ENCODE data around the gene CES5A. TPM values are rescaled to one million over a fixed set of nuclear protein-coding genes. Genes with fewer than 3 reads are reported as not detected.
"Not testable (repeated sequence)": the region's sequence is repeated elsewhere in the genome, so short reads cannot be mapped to it uniquely, and the experiment has no call there.

CES5A gene
- polyA plus RNA-seq, 2 of the 4 experiments (the other 2 are of a cell fraction) = not detected

- Histone ChIP-seq H3K4me2 (no peak overlapping the region), H3K27ac (no peak overlapping the region), H3K9me3 (no peaks in the 10 kb centered on the region), H3K4me3 (no peak overlapping the region), H3K4me1 (no peaks in the 10 kb centered on the region)
- no peak for FAIRE-seq
- TF ChIP-seq ESRRA (IDR thresholded peaks at IDR 0.05; ENCODE audit: borderline replicate concordance, low read length) (no peak), ZSCAN20 (CRISPR knock-in tag; IDR thresholded peaks at IDR 0.05) (no peak), KDM1A (IDR thresholded peaks at IDR 0.05; ENCODE audit: low read depth) (no peak), SMC3 (IDR thresholded peaks at IDR 0.05) (no peak)
- 35% methylated on average over 4 of the region's 4 CpGs for WGBS (ENCODE audit: missing lambda C conversion rate)
- no peak for DNase-seq (ENCODE audit: low read depth in 1 of 2, low spot score in 1 of 2)
- CTCF ChIA-PET = no interaction called here
- no peak for ATAC-seq
- POLR2A ChIA-PET = no interaction called here
Observed at GRCh38 chr16:55815320-55815719, 59.9 kb downstream of the CES5A start.

GRCh38 chr16:55814174-55814573, 61.0 kb downstream of the CES5A start:
- H3K27ac ChIP-seq; CTCF ChIA-PET; H3K4me2 ChIP-seq; DNase-seq (ENCODE audit: low read depth in 1 of 2, low spot score in 1 of 2); ATAC-seq; FAIRE-seq; POLR2A ChIA-PET; H3K4me3 ChIP-seq; H3K9me3 ChIP-seq; H3K4me1 ChIP-seq: not testable (repeated sequence)
- 23% methylated on average over 2 of the region's 2 CpGs for WGBS (ENCODE audit: missing lambda C conversion rate)

GRCh38 chr16:55813730-55814129, 61.4 kb downstream of the CES5A start:
- H3K4me3 ChIP-seq; POLR2A ChIA-PET; H3K4me1 ChIP-seq; H3K9me3 ChIP-seq; H3K4me2 ChIP-seq; CTCF ChIA-PET; H3K27ac ChIP-seq; ATAC-seq; DNase-seq (ENCODE audit: low read depth in 1 of 2, low spot score in 1 of 2): not testable (repeated sequence)
- WGBS (ENCODE audit: missing lambda C conversion rate) = 78% methylated on average over 9 of the region's 9 CpGs
- peak; percentile 46 for FAIRE-seq

- TF ChIP-seq RARB (CRISPR knock-in tag; IDR thresholded peaks at IDR 0.05) = no peak
- no peak for TF ChIP-seq CEBPB (IDR thresholded peaks at IDR 0.05)
- TF ChIP-seq CHD2 (IDR thresholded peaks at IDR 0.05; ENCODE audit: low read length, partially characterized antibody) = no peak
- no peak for TF ChIP-seq RCOR1 (IDR thresholded peaks at IDR 0.05; ENCODE audit: low read depth, low read length)
- no peak for TF ChIP-seq ATOH8 (CRISPR knock-in tag; IDR thresholded peaks at IDR 0.05; ENCODE audit: low read depth)
- TF ChIP-seq FOSB (CRISPR knock-in tag; IDR thresholded peaks at IDR 0.05) = no peak
- TF ChIP-seq HOXB13 (CRISPR knock-in tag; IDR thresholded peaks at IDR 0.05; ENCODE audit: low read depth) = no peak
- TF ChIP-seq PBX3 (IDR thresholded peaks at IDR 0.05) = no peak
- no peak for TF ChIP-seq USF2 (IDR thresholded peaks at IDR 0.05)
- TF ChIP-seq HMGXB4 (CRISPR knock-in tag; IDR thresholded peaks at IDR 0.05; ENCODE audit: borderline replicate concordance) = no peak
- no peak for TF ChIP-seq MAZ (IDR thresholded peaks at IDR 0.05; ENCODE audit: borderline replicate concordance, low read depth, low read length)
- no peak for TF ChIP-seq NFE2L2 (conservative IDR thresholded peaks at IDR 0.05; ENCODE audit: low read length)
- no peak for TF ChIP-seq SREBF2 (IDR thresholded peaks at IDR 0.05)
- TF ChIP-seq RNF2 (IDR thresholded peaks at IDR 0.05; ENCODE audit: borderline replicate concordance, low read depth) = no peak
Observed at GRCh38 chr16:55812951-55813350, 62.2 kb downstream of the CES5A start.

More at GRCh38 chr16:55812951-55813350, 62.2 kb downstream of the CES5A start:
- DNase-seq (ENCODE audit: low read depth in 1 of 2, low spot score in 1 of 2) (no peak), FAIRE-seq (no peak), ATAC-seq (no peak)
- 44% methylated on average over 2 of the region's 2 CpGs for WGBS (ENCODE audit: missing lambda C conversion rate)
- Histone ChIP-seq H3K4me3 (no peak overlapping the region), H3K9me3 (no peaks in the 10 kb centered on the region), H3K4me1 (no peaks in the 10 kb centered on the region), H3K4me2 (no peak overlapping the region), H3K27ac (no peak overlapping the region)
- ChIA-PET POLR2A (no interaction called here), CTCF (no interaction called here)
